ENCODE data around the gene TMEM61. TPM values are rescaled to one million over a fixed set of nuclear protein-coding genes. Genes with fewer than 3 reads are reported as not detected.

TMEM61 gene
- total RNA-seq, 2 donors from 2014 or later = 2.0 to 3.6 TPM

DNA sequence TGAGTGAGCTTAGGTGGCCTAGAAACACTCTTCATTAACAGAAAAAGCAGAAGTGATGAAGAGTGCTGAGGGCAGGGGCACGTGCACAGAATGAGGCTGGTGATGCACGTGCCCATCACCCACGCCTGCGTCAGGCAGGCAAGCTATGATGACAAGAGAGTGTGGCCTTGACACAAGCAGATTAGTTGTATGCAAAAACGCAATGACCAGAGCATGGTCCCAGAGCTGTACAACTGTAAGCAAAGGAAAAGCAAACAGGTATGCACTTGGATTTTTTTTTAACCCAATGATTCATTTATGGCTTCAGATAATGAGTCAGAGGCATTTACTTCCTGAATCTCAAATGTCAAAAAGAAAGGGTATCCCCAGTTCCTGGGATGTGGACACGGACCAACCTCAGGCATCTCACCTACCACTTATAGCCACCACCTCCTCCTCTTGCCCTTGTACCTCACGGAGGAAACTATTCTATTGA is 9.1 kb upstream of the TMEM61 start:
- DNase-seq (peak in 1 of 4 donors; percentile 23), ATAC-seq (peak; percentile 48)
- Histone ChIP-seq H3K9me3 (no peaks in the 10 kb centered on the region), H3K36me3 (replicated peaks in 1 of 2; ENCODE audit: insufficient read depth in 1 of 2, low read depth in 2 of 2) (no peaks in the 10 kb centered on the region), H3K27me3 (no peaks in the 10 kb centered on the region), H3K4me1 (no peaks in the 10 kb centered on the region), H3K4me3 (no peak overlapping the region), H3K27ac (no peak overlapping the region)
- no peak for TF ChIP-seq POLR2A (IDR thresholded peaks at IDR 0.05)
- TF ChIP-seq, protein P1, sequence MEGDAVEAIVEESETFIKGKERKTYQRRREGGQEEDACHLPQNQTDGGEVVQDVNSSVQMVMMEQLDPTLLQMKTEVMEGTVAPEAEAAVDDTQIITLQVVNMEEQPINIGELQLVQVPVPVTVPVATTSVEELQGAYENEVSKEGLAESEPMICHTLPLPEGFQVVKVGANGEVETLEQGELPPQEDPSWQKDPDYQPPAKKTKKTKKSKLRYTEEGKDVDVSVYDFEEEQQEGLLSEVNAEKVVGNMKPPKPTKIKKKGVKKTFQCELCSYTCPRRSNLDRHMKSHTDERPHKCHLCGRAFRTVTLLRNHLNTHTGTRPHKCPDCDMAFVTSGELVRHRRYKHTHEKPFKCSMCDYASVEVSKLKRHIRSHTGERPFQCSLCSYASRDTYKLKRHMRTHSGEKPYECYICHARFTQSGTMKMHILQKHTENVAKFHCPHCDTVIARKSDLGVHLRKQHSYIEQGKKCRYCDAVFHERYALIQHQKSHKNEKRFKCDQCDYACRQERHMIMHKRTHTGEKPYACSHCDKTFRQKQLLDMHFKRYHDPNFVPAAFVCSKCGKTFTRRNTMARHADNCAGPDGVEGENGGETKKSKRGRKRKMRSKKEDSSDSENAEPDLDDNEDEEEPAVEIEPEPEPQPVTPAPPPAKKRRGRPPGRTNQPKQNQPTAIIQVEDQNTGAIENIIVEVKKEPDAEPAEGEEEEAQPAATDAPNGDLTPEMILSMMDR (IDR thresholded peaks at IDR 0.05) = no peak
- intact Hi-C loops (cut with DNase I) = no loop called here
- WGBS, 2 donors = 40 to 42% methylated on average over 7 of the region's 7 CpGs

DNA sequence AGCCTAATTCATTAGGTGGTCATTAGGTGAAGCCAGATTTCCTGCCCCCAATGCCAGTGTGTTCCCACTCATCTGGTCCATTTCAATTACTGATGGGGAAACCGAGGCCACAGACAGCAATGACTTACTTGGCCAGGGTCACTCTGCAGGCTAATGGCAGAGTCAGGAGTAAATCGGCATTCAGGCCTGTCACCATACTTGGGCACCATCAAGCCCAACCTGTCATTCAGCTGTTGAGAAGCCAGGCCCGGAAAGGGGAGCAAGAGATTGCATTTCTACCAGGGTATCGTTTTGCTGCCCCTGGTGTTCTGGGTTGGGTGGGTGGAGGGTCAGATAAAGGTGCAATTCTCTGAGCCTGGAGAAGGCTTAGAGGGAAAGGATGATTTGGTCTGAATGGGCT is 8.0 kb upstream of the TMEM61 start:
- Histone ChIP-seq H3K27me3 (no peaks in the 10 kb centered on the region), H3K36me3 (replicated peaks in 1 of 2; ENCODE audit: insufficient read depth in 1 of 2, low read depth in 2 of 2) (no peaks in the 10 kb centered on the region), H3K27ac (no peak overlapping the region), H3K4me1 (no peaks in the 10 kb centered on the region), H3K9me3 (no peaks in the 10 kb centered on the region), H3K4me3 (no peak overlapping the region)
- no peak for ATAC-seq
- DNase-seq = no peak
- 72 to 76% methylated on average over 3 to 4 of the region's 4 CpGs for WGBS, 2 donors
- intact Hi-C loops (cut with DNase I) = no loop called here
- TF ChIP-seq, protein P1 (IDR thresholded peaks at IDR 0.05) = no peak
- TF ChIP-seq POLR2A (IDR thresholded peaks at IDR 0.05) = no peak

DNA sequence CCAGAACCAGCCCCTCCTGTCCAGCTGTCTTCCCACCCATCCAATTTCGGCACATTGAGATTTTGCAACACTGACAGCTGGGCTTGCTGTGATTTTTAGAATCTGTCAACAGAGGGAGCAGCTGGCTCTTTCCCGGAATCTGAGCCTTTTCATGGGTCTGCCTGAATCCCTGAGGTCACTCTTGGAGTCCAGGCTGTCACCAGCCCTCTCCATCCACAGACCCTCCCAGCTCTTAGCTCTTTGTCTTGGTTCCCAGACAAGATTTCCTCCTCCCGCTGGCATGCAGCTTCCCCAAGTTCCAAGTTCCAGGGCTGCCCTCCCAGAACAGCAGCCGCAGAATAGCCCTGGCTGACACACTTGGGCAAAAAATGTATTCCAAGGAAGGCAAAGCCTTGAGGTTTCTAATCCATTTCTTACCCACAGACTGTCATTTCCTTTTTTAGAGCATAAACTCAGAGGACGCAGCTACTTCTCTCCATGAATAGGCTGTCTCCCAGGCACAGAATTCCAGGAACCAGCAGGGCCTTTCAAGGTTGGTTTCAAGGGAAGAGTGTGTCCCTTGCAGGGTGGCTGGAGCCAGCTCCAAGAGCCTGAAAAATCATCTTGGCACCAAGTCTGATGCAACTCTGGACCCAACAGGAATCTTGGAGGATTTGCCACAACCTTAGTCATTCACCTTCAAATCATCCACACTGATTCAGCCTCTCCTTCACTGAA is 7.1 kb upstream of the TMEM61 start:
- peak in 3 of 4 donors; percentile 41 to 51 (median 45) for DNase-seq
- 31 to 43% methylated on average over 5 of the region's 5 CpGs for WGBS, 2 donors
- Histone ChIP-seq H3K27ac (no peak overlapping the region), H3K27me3 (no peaks in the 10 kb centered on the region), H3K36me3 (replicated peaks in 1 of 2; ENCODE audit: insufficient read depth in 1 of 2, low read depth in 2 of 2) (no peaks in the 10 kb centered on the region), H3K4me3 (no peak overlapping the region), H3K4me1 (no peaks in the 10 kb centered on the region), H3K9me3 (no peaks in the 10 kb centered on the region)
- no peak for TF ChIP-seq POLR2A (IDR thresholded peaks at IDR 0.05)
- TF ChIP-seq, protein P1 (IDR thresholded peaks at IDR 0.05) = peak in 4 of 7 experiments; percentile 22 to 41 (median 25)
- intact Hi-C loops (cut with DNase I) = no loop called here
- peak; percentile 52 for ATAC-seq

DNA sequence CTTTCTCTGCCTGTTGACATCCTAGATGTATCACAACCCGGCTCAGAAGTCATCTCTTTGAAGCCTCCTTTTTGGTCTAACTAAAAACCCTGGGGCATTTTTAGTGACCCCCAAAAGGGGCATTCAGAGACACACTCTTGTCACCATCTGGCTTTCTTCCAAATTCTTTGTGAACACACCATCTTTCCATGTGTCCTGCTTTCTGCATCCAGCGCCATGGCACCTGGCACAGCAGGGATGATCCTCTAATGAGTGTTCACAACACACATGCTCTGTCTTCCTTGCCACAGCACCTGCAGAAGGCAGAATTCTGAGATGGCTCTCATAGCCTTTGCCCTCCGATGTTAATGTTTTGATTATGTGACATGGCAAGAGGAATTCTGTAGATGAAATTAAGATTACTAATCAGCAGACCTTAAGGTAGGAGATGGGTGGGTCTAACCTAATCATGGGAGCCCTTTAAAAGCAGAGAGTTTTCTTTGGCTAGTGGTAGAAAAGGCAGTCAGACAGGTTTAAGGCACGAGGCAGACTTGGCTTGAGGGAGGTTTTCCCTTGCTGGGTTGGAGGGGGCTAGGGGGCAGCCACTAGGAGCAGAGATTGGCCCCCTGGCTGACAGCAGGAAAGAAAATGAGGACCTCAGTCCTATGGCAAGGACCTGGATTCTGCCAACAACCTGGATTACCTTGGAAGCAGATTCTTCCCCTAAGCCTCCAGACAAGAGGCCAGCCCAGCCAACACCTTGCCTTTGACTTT is 4.9 kb upstream of the TMEM61 start:
- no peaks in the 10 kb centered on the region for H3K36me3 ChIP-seq (replicated peaks in 1 of 2; ENCODE audit: insufficient read depth in 1 of 2, low read depth in 2 of 2)
- no peaks in the 10 kb centered on the region for H3K27me3 ChIP-seq
- WGBS, 2 donors = 52 to 61% methylated on average over 4 of the region's 4 CpGs
- intact Hi-C loops (cut with DNase I) = no loop called here
- peaks cover 6% of the 10 kb centered on the region for H3K4me1 ChIP-seq
- no peak overlapping the region for H3K27ac ChIP-seq
- ATAC-seq (no peak), DNase-seq (no peak)
- no peak overlapping the region for H3K4me3 ChIP-seq
- no peaks in the 10 kb centered on the region for H3K9me3 ChIP-seq
- TF ChIP-seq, protein P1 (IDR thresholded peaks at IDR 0.05) = no peak
- no peak for TF ChIP-seq POLR2A (IDR thresholded peaks at IDR 0.05)
